Upper lobe of left lung (tissue), 6 donors: ENCODE data around the gene RPL32. TPM values are rescaled to one million over a fixed set of nuclear protein-coding genes. Genes with fewer than 3 reads are reported as not detected.

ENCODE experiments used
- ATAC-seq, 2 donors: fragments of 200-7000 bp; cut with Tn5 transposase; one replicate each; pipeline ENCODE4 v1.9.1; 2022; ENCODE audit warnings: mild to moderate bottlenecking in 2 of 2, moderate library complexity in 2 of 2; ENCODE audit not compliant: low FRiP score in 2 of 2
- DNase-seq, 2 donors: peaks; one replicate each; pipeline ENCODE4 v3.0.0-alpha.2; 2019 to 2020
- H3K27ac ChIP-seq, 4 donors: fragments of 200-600 bp; sonication (generic); one replicate each; pipeline ENCODE4 v1.5.1; 2016 to 2019
- H3K27me3 ChIP-seq, 4 donors: fragments of 200-600 bp; sonication (generic); one replicate each; pipeline ENCODE4 v1.5.1; 2017 to 2019
- H3K36me3 ChIP-seq, 4 donors: fragments of 200-600 bp; sonication (generic); one replicate each; pipeline ENCODE4 v1.5.1; 2016 to 2019
- H3K4me1 ChIP-seq, 4 donors: fragments of 200-600 bp; sonication (generic); one replicate each; pipeline ENCODE4 v1.5.1; 2018 to 2019
- H3K4me3 ChIP-seq, 4 donors: fragments of 200-600 bp; sonication (generic); one replicate each; pipeline ENCODE4 v1.5.1; 2017 to 2019; ENCODE audit warnings: mild to moderate bottlenecking in 2 of 4, moderate library complexity in 1 of 4
- H3K9me3 ChIP-seq, 4 donors: fragments of 200-600 bp; sonication (generic); one replicate each; pipeline ENCODE4 v1.5.1; 2018 to 2019
- CTCF ChIP-seq, 6 experiments: fragments of 450-650 bp in 4 of 6; fragments of 200-600 bp in 2 of 6; sonication (generic) in 2 of 6; IDR thresholded peaks; one replicate each; pipeline ENCODE4 v1.5.1; 2016 to 2019; ENCODE audit warnings: antibody characterized with exemption in 6 of 6
- EP300 ChIP-seq, 4 donors: sonication (generic); formaldehyde crosslinking; IDR thresholded peaks; one replicate each; pipeline ENCODE4 v1.5.1; 2017; ENCODE audit warnings: antibody characterized with exemption in 4 of 4, control low read depth in 2 of 4
- POLR2A ChIP-seq, 4 donors: fragments of 450-650 bp; IDR thresholded peaks; one replicate each; pipeline ENCODE4 v1.5.1; 2016 to 2017; ENCODE audit warnings: antibody characterized with exemption in 4 of 4, mild to moderate bottlenecking in 2 of 4
- POLR2AphosphoS5 ChIP-seq, 2 donors: sonication (generic); formaldehyde crosslinking; IDR thresholded peaks; one replicate each; pipeline ENCODE4 v1.5.1; 2017; ENCODE audit warnings: antibody characterized with exemption in 2 of 2
- WGBS, 2 donors: methylation state at CpG; one replicate each; pipeline ENCODE4 v1.1.5; 2017 to 2018; 5-methylcytosine and 5-hydroxymethylcytosine counted together
- small RNA-seq, 4 donors: library from RNA; depleted of rRNA; stranded (forward); fragments of <200 nt; gene quantifications; one replicate each; pipeline ENCODE3, GENCODE V24; 2016
- total RNA-seq, 6 donors: library from RNA; depleted of rRNA in 4 of 6; stranded (reverse); fragments of >200 nt in 4 of 6; gene quantifications; one replicate each; pipeline versions ENCODE4 v1.1.0 to v1.2.1, GENCODE V29; 2016 to 2021
- donor health status: DM: no; HTN: no; CAD: no; lungs with moderate emphysema.
- donor health status: DM: no; HTN: yes; CAD: no; lungs with severe emphysema.

RPL32 gene
- total RNA-seq, 6 donors from 2014 or later = 461 to 1,145 (median 921) TPM

- TF ChIP-seq EP300 (IDR thresholded peaks at IDR 0.05) (no peak), POLR2AphosphoS5 (IDR thresholded peaks at IDR 0.05) (no peak), CTCF (IDR thresholded peaks at IDR 0.05) (no peak), POLR2A (IDR thresholded peaks at IDR 0.05) (no peak)
- WGBS, 2 donors = 69 to 77% methylated on average over 4 of the region's 4 CpGs
- no peaks in the 10 kb centered on the region for H3K4me1 ChIP-seq
- H3K9me3 ChIP-seq = no peaks in the 10 kb centered on the region
- no peaks in the 10 kb centered on the region for H3K27me3 ChIP-seq
- no peak for DNase-seq
- no peak overlapping the region for H3K4me3 ChIP-seq
- no peaks in the 10 kb centered on the region for H3K36me3 ChIP-seq
- no peak overlapping the region for H3K27ac ChIP-seq
- ATAC-seq = no peak
Observed at GRCh38 chr3:12785096-12785495, 56.3 kb downstream of the RPL32 start.

Small RNA genes lying within 50 kb of the gene (small RNA-seq; reads per million reads assigned to genes)
- 0 reads per million in 4 donors for gene AC034198.1

Other genes starting within 250 kb of the RPL32 start
- gene RAF1, start 177.4 kb downstream of the RPL32 start, total RNA-seq = 100 to 1,000 TPM in 4 of 6 donors, 10 to 100 TPM in 2; 78.7 to 195 (median 110) TPM
- gene TMEM40, start 82.3 kb downstream of the RPL32 start, total RNA-seq = 1 to 10 TPM in 4 of 6 donors, under 1 TPM in 2; 0.30 to 5.3 (median 1.1) TPM
- gene CAND2, start 44.9 kb downstream of the RPL32 start, total RNA-seq = 1 to 10 TPM; 2.3 to 7.3 (median 5.0) TPM
- gene IQSEC1, start 231.9 kb upstream of the RPL32 start, total RNA-seq = 100 to 1,000 TPM in 1 of 6 donors, 10 to 100 TPM in 5; 51.1 to 105 (median 81.0) TPM